Vagina (tissue), 2 donors: ENCODE data around the gene PRKCE. TPM values are rescaled to one million over a fixed set of nuclear protein-coding genes. Genes with fewer than 3 reads are reported as not detected.

Source experiments
- DNase-seq, 2 donors: peaks; one replicate each; pipeline ENCODE4 v3.0.0-alpha.2; 2017; ENCODE audit errors: extremely low spot score in 2 of 2
- H3K27ac ChIP-seq: fragments of 200-600 bp; sonication (generic); one replicate; pipeline ENCODE4 v1.5.1; 2019
- H3K27me3 ChIP-seq: fragments of 200-600 bp; sonication (generic); one replicate; pipeline ENCODE4 v1.5.1; 2019
- H3K36me3 ChIP-seq, 2 donors: fragments of 200-600 bp; sonication (generic); one replicate each; pipeline ENCODE4 v1.5.1; 2017 to 2019
- H3K4me1 ChIP-seq: fragments of 200-600 bp; sonication (generic); one replicate; pipeline ENCODE4 v1.5.1; 2019
- H3K4me3 ChIP-seq, 2 donors: fragments of 200-600 bp; sonication (generic); 1 replicate in 1 of 2; 2 replicates in 1 of 2; pipeline ENCODE4 v1.5.1; 2016 to 2019
- H3K9me3 ChIP-seq: fragments of 200-600 bp; sonication (generic); one replicate; pipeline ENCODE4 v1.5.1; 2019
- CTCF ChIP-seq, 3 experiments: fragments of 450-650 bp in 2 of 3; fragments of 200-600 bp in 1 of 3; sonication (generic) in 1 of 3; IDR thresholded peaks; one replicate each; pipeline ENCODE4 v1.5.1; 2017 to 2019; ENCODE audit warnings: antibody characterized with exemption in 3 of 3, mild to moderate bottlenecking in 2 of 3, moderate library complexity in 2 of 3
- POLR2A ChIP-seq, 2 donors: fragments of 450-650 bp; IDR thresholded peaks; one replicate each; pipeline ENCODE4 v1.6.1; 2017; ENCODE audit warnings: antibody characterized with exemption in 2 of 2, mild to moderate bottlenecking in 2 of 2, moderate library complexity in 2 of 2
- POLR2AphosphoS5 ChIP-seq, 2 donors: sonication (generic); formaldehyde crosslinking; IDR thresholded peaks; one replicate each; pipeline ENCODE4 v1.9.0; 2017; ENCODE audit warnings: antibody characterized with exemption in 2 of 2, mild to moderate bottlenecking in 2 of 2, low read depth in 1 of 2; ENCODE audit not compliant: insufficient read depth in 1 of 2
- intact Hi-C: fragments of 100-400 bp; cut with DNase I; formaldehyde crosslinking; loops from one replicate; pipeline ENCODE4 v1.15.1; 2023
- total RNA-seq: library from RNA; depleted of rRNA; stranded (reverse); fragments of >200 nt; gene quantifications from one replicate; pipeline ENCODE4 v1.2.3, GENCODE V29; 2016

The PRKCE gene
- total RNA-seq, 1 donor from 2014 or later: 11.8 TPM

- Histone ChIP-seq H3K4me3 (no peak overlapping the region), H3K27ac (no peak overlapping the region)
- intact Hi-C loops: no loop called here
These were observed 142.0 kb downstream of the PRKCE start for GRCh38 chr2:45793305-45793962.

GRCh38 chr2:45794134-45794617 is 142.7 kb downstream of the PRKCE start:
- Histone ChIP-seq H3K4me3 (no peak overlapping the region), H3K4me1 (no peaks in the 10 kb centered on the region)
- no peak for DNase-seq

More at GRCh38 chr2:45793305-45793962, 142.0 kb downstream of the PRKCE start:
- Histone ChIP-seq H3K27me3 (no peaks in the 10 kb centered on the region), H3K4me1 (no peaks in the 10 kb centered on the region), H3K36me3 (no peaks in the 10 kb centered on the region), H3K9me3 (no peaks in the 10 kb centered on the region)
- DNase-seq: no peak
- TF ChIP-seq CTCF (IDR thresholded peaks at IDR 0.05): no peak
- no peak for TF ChIP-seq POLR2A (IDR thresholded peaks at IDR 0.05)
- TF ChIP-seq POLR2AphosphoS5 (IDR thresholded peaks at IDR 0.05; ENCODE audit: insufficient read depth in 1 of 2, low read depth in 1 of 2): no peak

GRCh38 chr2:45796500-45796899 is 145.0 kb downstream of the PRKCE start:
- Histone ChIP-seq H3K27me3 (no peaks in the 10 kb centered on the region), H3K9me3 (no peaks in the 10 kb centered on the region), H3K4me1 (no peaks in the 10 kb centered on the region), H3K36me3 (no peaks in the 10 kb centered on the region), H3K4me3 (no peak overlapping the region), H3K27ac (no peak overlapping the region)
- no peak for DNase-seq
- TF ChIP-seq POLR2AphosphoS5 (IDR thresholded peaks at IDR 0.05; ENCODE audit: insufficient read depth in 1 of 2, low read depth in 1 of 2): no peak
- TF ChIP-seq CTCF (IDR thresholded peaks at IDR 0.05): no peak
- no peak for TF ChIP-seq POLR2A (IDR thresholded peaks at IDR 0.05)
- intact Hi-C loops: no loop called here

More at GRCh38 chr2:45794134-45794617, 142.7 kb downstream of the PRKCE start:
- no peaks in the 10 kb centered on the region for H3K27me3 ChIP-seq
- TF ChIP-seq CTCF (IDR thresholded peaks at IDR 0.05) (no peak), POLR2A (IDR thresholded peaks at IDR 0.05) (no peak), POLR2AphosphoS5 (IDR thresholded peaks at IDR 0.05; ENCODE audit: insufficient read depth in 1 of 2, low read depth in 1 of 2) (no peak)
- no peaks in the 10 kb centered on the region for H3K9me3 ChIP-seq
- no peak overlapping the region for H3K27ac ChIP-seq
- H3K36me3 ChIP-seq: no peaks in the 10 kb centered on the region
- intact Hi-C loops: no loop called here

- H3K9me3 ChIP-seq: no peaks in the 10 kb centered on the region
- H3K4me1 ChIP-seq: no peaks in the 10 kb centered on the region
- intact Hi-C loops: no loop called here
- H3K36me3 ChIP-seq: no peaks in the 10 kb centered on the region
- DNase-seq: no peak
- H3K27me3 ChIP-seq: no peaks in the 10 kb centered on the region
- H3K27ac ChIP-seq: no peak overlapping the region
- no peak overlapping the region for H3K4me3 ChIP-seq
- no peak for TF ChIP-seq CTCF (IDR thresholded peaks at IDR 0.05)
- no peak for TF ChIP-seq POLR2AphosphoS5 (IDR thresholded peaks at IDR 0.05; ENCODE audit: insufficient read depth in 1 of 2, low read depth in 1 of 2)
- TF ChIP-seq POLR2A (IDR thresholded peaks at IDR 0.05): no peak
These were observed 146.2 kb downstream of the PRKCE start for GRCh38 chr2:45797451-45798230.
